Measurements from ENCODE around the gene SPON2.

DNA sequence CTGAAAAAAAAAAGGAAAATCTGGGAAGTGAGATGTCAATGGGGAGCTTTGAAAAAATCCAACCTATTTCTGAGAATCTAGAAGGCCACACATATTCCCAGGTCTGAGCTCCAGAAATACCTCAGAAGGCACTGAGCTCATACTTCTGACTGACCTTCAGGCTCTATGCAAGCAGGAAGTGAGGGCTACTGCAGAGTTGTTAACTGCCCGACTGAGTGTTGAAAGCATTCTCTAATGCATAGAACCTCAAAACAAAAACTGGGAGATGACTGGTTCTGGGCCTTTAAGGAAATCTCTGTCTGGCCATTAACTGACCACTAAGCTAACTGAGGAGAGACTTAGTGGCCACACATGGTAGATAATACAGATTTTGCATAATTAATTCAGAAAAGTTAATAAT lies 7.6 kb upstream of the SPON2 start:
- TF ChIP-seq, protein P1, sequence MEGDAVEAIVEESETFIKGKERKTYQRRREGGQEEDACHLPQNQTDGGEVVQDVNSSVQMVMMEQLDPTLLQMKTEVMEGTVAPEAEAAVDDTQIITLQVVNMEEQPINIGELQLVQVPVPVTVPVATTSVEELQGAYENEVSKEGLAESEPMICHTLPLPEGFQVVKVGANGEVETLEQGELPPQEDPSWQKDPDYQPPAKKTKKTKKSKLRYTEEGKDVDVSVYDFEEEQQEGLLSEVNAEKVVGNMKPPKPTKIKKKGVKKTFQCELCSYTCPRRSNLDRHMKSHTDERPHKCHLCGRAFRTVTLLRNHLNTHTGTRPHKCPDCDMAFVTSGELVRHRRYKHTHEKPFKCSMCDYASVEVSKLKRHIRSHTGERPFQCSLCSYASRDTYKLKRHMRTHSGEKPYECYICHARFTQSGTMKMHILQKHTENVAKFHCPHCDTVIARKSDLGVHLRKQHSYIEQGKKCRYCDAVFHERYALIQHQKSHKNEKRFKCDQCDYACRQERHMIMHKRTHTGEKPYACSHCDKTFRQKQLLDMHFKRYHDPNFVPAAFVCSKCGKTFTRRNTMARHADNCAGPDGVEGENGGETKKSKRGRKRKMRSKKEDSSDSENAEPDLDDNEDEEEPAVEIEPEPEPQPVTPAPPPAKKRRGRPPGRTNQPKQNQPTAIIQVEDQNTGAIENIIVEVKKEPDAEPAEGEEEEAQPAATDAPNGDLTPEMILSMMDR (conservative IDR thresholded peaks at IDR 0.05; ENCODE audit: low read length) = no peak
- no peak for TF ChIP-seq EZH2phosphoT487 (IDR thresholded peaks at IDR 0.05; ENCODE audit: borderline replicate concordance)
